GM13976 (cell line): ENCODE results near the gene HOOK2.
"Not testable (repeated sequence)": the region's sequence is repeated elsewhere in the genome, so short reads cannot be mapped to it uniquely, and the experiment has no call there.

Experiments
- DNase-seq: peaks from one replicate; pipeline ENCODE4 v3.0.0; 2012; ENCODE audit warnings: low spot score
- CTCF ChIP-seq: IDR thresholded peaks from 2 replicates; pipeline ENCODE4 v1.5.1; 2012; ENCODE audit warnings: borderline replicate concordance, mild to moderate bottlenecking; ENCODE audit not compliant: insufficient read depth; ENCODE audit errors: extremely low read depth, missing control alignments, control extremely low read depth
- in situ Hi-C: fragments of 300-500 bp; cut with MboI; formaldehyde crosslinking; loops from one replicate; pipeline ENCODE4 v1.12.0; 2022; ENCODE audit warnings: low sequenced_read_pairs, mixed read lengths, inconsistent platforms; ENCODE audit not compliant: unreplicated experiment

Gene HOOK2

GRCh38 chr19:12774588-12775555 lies at the start of gene HOOK2:
Gene HOOK2 (minus strand): TSS chr19:12775552. CDS start chr19:12775449, 103 bp downstream.
- no peak for DNase-seq
- in situ Hi-C loops, result no loop called here
- no peak for TF ChIP-seq CTCF

- DNase-seq, result no peak
- no peak for TF ChIP-seq CTCF
- in situ Hi-C loops, result no loop called here
Measured at GRCh38 chr19:12821761-12822160, 46.4 kb upstream of the HOOK2 start.

- DNase-seq, in situ Hi-C loops: not testable (repeated sequence)
Measured at GRCh38 chr19:12817810-12818209, 42.5 kb upstream of the HOOK2 start.

- in situ Hi-C loops, result not testable (repeated sequence)
Measured at GRCh38 chr19:12817188-12817587, 41.8 kb upstream of the HOOK2 start.

GRCh38 chr19:12815088-12815487 lies 39.7 kb upstream of the HOOK2 start:
- in situ Hi-C loops, result no loop called here
- no peak for TF ChIP-seq CTCF
- no peak for DNase-seq

More at GRCh38 chr19:12817188-12817587, 41.8 kb upstream of the HOOK2 start:
- not testable (repeated sequence) for DNase-seq

- no peak for TF ChIP-seq CTCF
- peak; percentile 99 for DNase-seq
- in situ Hi-C loops, result no loop called here
Measured at GRCh38 chr19:12806242-12807081, 31.1 kb upstream of the HOOK2 start, which contains the start of gene RNASEH2A. Gene RNASEH2A (plus strand): TSS chr19:12806584. CDS start chr19:12806674, 90 bp downstream.

GRCh38 chr19:12804051-12804450 lies 28.7 kb upstream of the HOOK2 start:
- in situ Hi-C loops, result no loop called here
- TF ChIP-seq CTCF, result no peak
- DNase-seq, result no peak
